ENCODE results near the gene ANXA10.

DNA sequence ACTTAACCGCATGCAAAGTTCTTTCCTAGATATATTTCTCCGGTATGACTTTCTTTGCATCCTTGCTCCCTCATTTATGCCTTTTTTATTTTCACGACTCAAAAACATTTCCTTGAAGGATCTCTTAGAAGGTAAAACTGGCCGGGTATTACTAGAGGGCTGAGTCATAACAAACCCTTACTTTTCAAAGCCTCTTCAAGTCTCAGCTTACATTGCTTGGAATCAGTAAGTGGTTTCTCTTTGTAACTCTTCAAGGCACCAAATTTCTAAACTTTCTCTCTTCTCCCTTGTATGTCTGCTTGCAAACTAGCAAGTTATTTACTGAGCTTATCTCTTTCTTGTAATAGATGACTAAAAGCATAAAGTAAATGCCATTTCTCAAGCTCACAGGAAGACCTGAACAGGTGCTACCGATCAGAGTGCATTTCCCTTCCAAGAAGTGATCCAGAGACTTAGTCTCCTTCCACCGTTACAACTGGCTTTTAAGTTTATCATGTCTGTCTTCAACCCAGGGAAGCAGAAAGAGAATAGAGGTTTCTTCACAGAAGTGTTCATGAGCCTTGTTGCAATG lies 75.5 kb downstream of the ANXA10 start:
- TF ChIP-seq, protein P1, sequence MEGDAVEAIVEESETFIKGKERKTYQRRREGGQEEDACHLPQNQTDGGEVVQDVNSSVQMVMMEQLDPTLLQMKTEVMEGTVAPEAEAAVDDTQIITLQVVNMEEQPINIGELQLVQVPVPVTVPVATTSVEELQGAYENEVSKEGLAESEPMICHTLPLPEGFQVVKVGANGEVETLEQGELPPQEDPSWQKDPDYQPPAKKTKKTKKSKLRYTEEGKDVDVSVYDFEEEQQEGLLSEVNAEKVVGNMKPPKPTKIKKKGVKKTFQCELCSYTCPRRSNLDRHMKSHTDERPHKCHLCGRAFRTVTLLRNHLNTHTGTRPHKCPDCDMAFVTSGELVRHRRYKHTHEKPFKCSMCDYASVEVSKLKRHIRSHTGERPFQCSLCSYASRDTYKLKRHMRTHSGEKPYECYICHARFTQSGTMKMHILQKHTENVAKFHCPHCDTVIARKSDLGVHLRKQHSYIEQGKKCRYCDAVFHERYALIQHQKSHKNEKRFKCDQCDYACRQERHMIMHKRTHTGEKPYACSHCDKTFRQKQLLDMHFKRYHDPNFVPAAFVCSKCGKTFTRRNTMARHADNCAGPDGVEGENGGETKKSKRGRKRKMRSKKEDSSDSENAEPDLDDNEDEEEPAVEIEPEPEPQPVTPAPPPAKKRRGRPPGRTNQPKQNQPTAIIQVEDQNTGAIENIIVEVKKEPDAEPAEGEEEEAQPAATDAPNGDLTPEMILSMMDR (IDR thresholded peaks at IDR 0.05; ENCODE audit: poor library complexity) = no peak
- TF ChIP-seq EZH2 (IDR thresholded peaks at IDR 0.05; ENCODE audit: borderline replicate concordance) = no peak
